A673 (cell line): Measurements from ENCODE around the gene EMP1. TPM values are rescaled to one million over a fixed set of nuclear protein-coding genes. Genes with fewer than 3 reads are reported as not detected.

ENCODE experiments used
- BruUV-seq: library from RNA; stranded (reverse); fragments of 400-500 nt; replicated peaks from 2 replicates; lab custom pipeline; 2021; lab: Mats Ljungman, UMichigan
- CTCF ChIA-PET: fragments of 300-600 bp; sonication (Branson Sonifier 250); formaldehyde crosslinking; loops from one replicate; lab custom pipeline; 2022; ENCODE audit warnings: antibody characterized with exemption; lab: Charles Lee
- POLR2A ChIA-PET: fragments of 300-600 bp; sonication (Branson Sonifier 250); formaldehyde crosslinking; loops from one replicate; lab custom pipeline; 2022; ENCODE audit warnings: antibody characterized with exemption; ENCODE audit not compliant: low non-redundant PET; lab: Charles Lee
- DNase-seq: peaks from one replicate; pipeline ENCODE4 v3.0.0-alpha.2; 2015; ENCODE audit warnings: low spot score
- H3K27ac ChIP-seq: fragments of 200-600 bp; sonication (generic); 2 replicates; pipeline ENCODE4 v1.5.1; 2016; ENCODE audit warnings: mixed run types, low read depth, mild to moderate bottlenecking, mixed read lengths, antibody characterized with exemption, low read length; ENCODE audit not compliant: poor library complexity, severe bottlenecking
- H3K27me3 ChIP-seq: fragments of 200-600 bp; sonication (generic); replicated peaks from 2 replicates; pipeline ENCODE4 v1.6.1; 2017; ENCODE audit warnings: mixed run types, low read depth, mild to moderate bottlenecking, mixed read lengths, antibody characterized with exemption, low read length; ENCODE audit not compliant: insufficient read depth, poor library complexity
- H3K36me3 ChIP-seq: fragments of 200-600 bp; sonication (generic); 2 replicates; pipeline ENCODE4 v1.6.1; 2016; ENCODE audit warnings: mixed run types, mild to moderate bottlenecking, mixed read lengths, antibody characterized with exemption, low read length; ENCODE audit not compliant: insufficient read depth, poor library complexity, severe bottlenecking
- H3K4me1 ChIP-seq: fragments of 200-600 bp; sonication (generic); 2 replicates; pipeline ENCODE4 v1.6.1; 2017; ENCODE audit warnings: mixed run types, mild to moderate bottlenecking, mixed read lengths, antibody characterized with exemption, low read length; ENCODE audit not compliant: insufficient read depth, poor library complexity, severe bottlenecking
- H3K4me3 ChIP-seq: fragments of 200-600 bp; sonication (generic); 2 replicates; pipeline ENCODE4 v1.5.1; 2016; ENCODE audit warnings: low read depth, mixed run types, mild to moderate bottlenecking, mixed read lengths, low read length; ENCODE audit not compliant: poor library complexity, severe bottlenecking
- H3K9me3 ChIP-seq: fragments of 200-600 bp; sonication (generic); 2 replicates; pipeline ENCODE4 v1.6.1; 2016; ENCODE audit warnings: mixed run types, low read depth, mild to moderate bottlenecking, mixed read lengths, antibody characterized with exemption, low read length; ENCODE audit not compliant: poor library complexity, severe bottlenecking
- EZH2 ChIP-seq: fragments of 200-600 bp; sonication (generic); IDR thresholded peaks from 2 replicates; pipeline ENCODE4 v1.6.1; 2017; ENCODE audit warnings: borderline replicate concordance, low read depth, mild to moderate bottlenecking, mixed read lengths, antibody characterized with exemption, low read length; ENCODE audit not compliant: poor library complexity, severe bottlenecking
- intact Hi-C: fragments of 100-400 bp; cut with micrococcal nuclease; formaldehyde crosslinking; loops from one replicate; pipeline ENCODE4 v1.10.0; 2022; ENCODE audit not compliant: unreplicated experiment
- total RNA-seq: library from RNA; stranded (reverse); gene quantifications from 2 replicates; pipeline ENCODE4 v1.2.3, GENCODE V29; 2021
- TF ChIP-seq, protein P1 (sequence below): fragments of 300-800, 200-600 bp; sonication (generic); conservative IDR thresholded peaks from 2 replicates; pipeline ENCODE4 v1.5.1; 2017; ENCODE audit warnings: low read depth, mild to moderate bottlenecking, antibody characterized with exemption, low read length, moderate library complexity, mixed read lengths

The EMP1 gene
- total RNA-seq, 1 experiment from 2014 or later = 66.5 TPM

DNA sequence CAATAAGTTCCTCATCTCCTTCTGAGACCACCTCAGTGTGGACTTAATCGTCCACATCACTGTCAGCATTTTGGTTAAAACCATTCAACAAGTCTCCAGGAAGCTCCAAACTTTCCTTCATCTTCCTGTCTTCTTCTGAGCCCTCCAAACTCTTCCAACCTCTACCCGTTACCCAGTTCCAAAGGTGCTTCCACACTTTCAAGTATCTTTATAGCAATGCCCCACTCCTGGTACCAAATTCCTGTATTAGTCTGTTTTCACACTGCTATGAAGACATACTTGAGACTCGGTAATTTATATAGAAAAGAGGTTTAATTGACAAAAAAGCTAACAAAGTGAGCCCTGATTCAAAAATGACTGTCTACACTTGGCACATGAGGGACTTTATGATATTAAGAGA lies 22.8 kb downstream of the EMP1 start:
- no peak for TF ChIP-seq EZH2
- TF ChIP-seq, protein P1, sequence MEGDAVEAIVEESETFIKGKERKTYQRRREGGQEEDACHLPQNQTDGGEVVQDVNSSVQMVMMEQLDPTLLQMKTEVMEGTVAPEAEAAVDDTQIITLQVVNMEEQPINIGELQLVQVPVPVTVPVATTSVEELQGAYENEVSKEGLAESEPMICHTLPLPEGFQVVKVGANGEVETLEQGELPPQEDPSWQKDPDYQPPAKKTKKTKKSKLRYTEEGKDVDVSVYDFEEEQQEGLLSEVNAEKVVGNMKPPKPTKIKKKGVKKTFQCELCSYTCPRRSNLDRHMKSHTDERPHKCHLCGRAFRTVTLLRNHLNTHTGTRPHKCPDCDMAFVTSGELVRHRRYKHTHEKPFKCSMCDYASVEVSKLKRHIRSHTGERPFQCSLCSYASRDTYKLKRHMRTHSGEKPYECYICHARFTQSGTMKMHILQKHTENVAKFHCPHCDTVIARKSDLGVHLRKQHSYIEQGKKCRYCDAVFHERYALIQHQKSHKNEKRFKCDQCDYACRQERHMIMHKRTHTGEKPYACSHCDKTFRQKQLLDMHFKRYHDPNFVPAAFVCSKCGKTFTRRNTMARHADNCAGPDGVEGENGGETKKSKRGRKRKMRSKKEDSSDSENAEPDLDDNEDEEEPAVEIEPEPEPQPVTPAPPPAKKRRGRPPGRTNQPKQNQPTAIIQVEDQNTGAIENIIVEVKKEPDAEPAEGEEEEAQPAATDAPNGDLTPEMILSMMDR = no peak
- CTCF ChIA-PET = no interaction called here
- POLR2A ChIA-PET = no interaction called here
- H3K4me3 ChIP-seq = no peak overlapping the region
- H3K9me3 ChIP-seq = no peaks in the 10 kb centered on the region
- no peaks in the 10 kb centered on the region for H3K36me3 ChIP-seq
- intact Hi-C loops = no loop called here
- no peaks in the 10 kb centered on the region for H3K4me1 ChIP-seq
- H3K27ac ChIP-seq = no peak overlapping the region
- no TSS peak for BruUV-seq
- H3K27me3 ChIP-seq = no peaks in the 10 kb centered on the region
- DNase-seq = no peak

DNA sequence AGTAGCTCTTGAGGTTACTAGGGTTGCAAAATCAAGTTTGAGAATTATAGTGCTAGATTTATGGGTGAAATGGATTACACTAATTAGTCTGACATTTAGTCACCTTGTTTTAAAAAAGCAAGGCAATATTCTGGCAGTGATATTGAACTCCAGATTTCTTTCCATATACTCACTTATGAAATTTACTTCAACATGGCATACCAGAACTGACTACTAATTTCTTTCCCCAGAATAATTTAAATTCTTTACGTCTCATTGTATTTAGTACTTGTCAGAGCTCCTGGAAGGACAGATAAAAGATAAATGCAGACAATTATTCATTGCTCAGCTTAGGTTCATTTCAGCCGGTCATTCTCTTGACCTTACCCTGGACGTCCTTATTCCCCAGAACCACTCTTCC lies 24.3 kb downstream of the EMP1 start:
- POLR2A ChIA-PET = no interaction called here
- TF ChIP-seq, protein P1 = no peak
- TF ChIP-seq EZH2 = no peak

GRCh38 chr12:13222076-13222475 lies 25.6 kb downstream of the EMP1 start:
- DNase-seq = no peak
- CTCF ChIA-PET = no interaction called here
- Histone ChIP-seq H3K27ac (no peak overlapping the region), H3K4me3 (no peak overlapping the region), H3K36me3 (no peaks in the 10 kb centered on the region), H3K9me3 (no peaks in the 10 kb centered on the region), H3K4me1 (no peaks in the 10 kb centered on the region), H3K27me3 (no peaks in the 10 kb centered on the region)
- TF ChIP-seq, protein P1 = no peak
- no peak for TF ChIP-seq EZH2
- intact Hi-C loops = no loop called here
- POLR2A ChIA-PET = no interaction called here
- BruUV-seq = no TSS peak

More for the DNA sequence above, 24.3 kb downstream of the EMP1 start:
- Histone ChIP-seq H3K36me3 (no peaks in the 10 kb centered on the region), H3K27ac (no peak overlapping the region), H3K4me3 (no peak overlapping the region), H3K4me1 (no peaks in the 10 kb centered on the region), H3K9me3 (no peaks in the 10 kb centered on the region), H3K27me3 (no peaks in the 10 kb centered on the region)
- intact Hi-C loops = no loop called here
- CTCF ChIA-PET = no interaction called here
- DNase-seq = no peak
- no TSS peak for BruUV-seq
